SU-DHL-6 (cell line): ENCODE data around the gene EPB41L5.

Experiments
- CTCF ChIP-seq: fragments of 200-600 bp; sonication (generic); IDR thresholded peaks from one replicate; pipeline ENCODE4 v1.5.1; 2017; ENCODE audit warnings: antibody characterized with exemption, mild to moderate bottlenecking, low read length, moderate library complexity; ENCODE audit not compliant: insufficient read depth, poor library complexity, severe bottlenecking
- EZH2phosphoT487 ChIP-seq: fragments of 200-600 bp; sonication (generic), shearing (Covaris generic); conservative IDR thresholded peaks from 2 replicates; pipeline ENCODE4 v1.6.1; 2018; ENCODE audit warnings: mild to moderate bottlenecking, antibody characterized with exemption, low read length, moderate library complexity, mixed read lengths

- TF ChIP-seq CTCF, result no peak
- no peak for TF ChIP-seq EZH2phosphoT487
Measured at GRCh38 chr2:120208381-120209353, 195.8 kb downstream of the EPB41L5 start.
